Muscle layer of duodenum (tissue), 2 donors: ENCODE results near the gene ZBTB45.

Experiments
- H3K27ac ChIP-seq: one replicate; pipeline ENCODE4 v1.7.0; 2013; ENCODE audit warnings: mild to moderate bottlenecking, low read length
- H3K27me3 ChIP-seq: one replicate; pipeline ENCODE4 v1.7.0; 2013; ENCODE audit warnings: low read depth, mild to moderate bottlenecking, control low read depth, low read length
- H3K36me3 ChIP-seq, 2 donors: one replicate each; pipeline ENCODE4 v1.7.0; 2013; ENCODE audit warnings: low read length in 2 of 2, control low read depth in 1 of 2, mild to moderate bottlenecking in 1 of 2; ENCODE audit not compliant: insufficient read depth in 2 of 2, control insufficient read depth in 1 of 2
- H3K4me1 ChIP-seq, 2 donors: one replicate each; pipeline ENCODE4 v1.7.0; 2013; ENCODE audit warnings: low read length in 2 of 2, mild to moderate bottlenecking in 2 of 2, control low read depth in 1 of 2, moderate library complexity in 1 of 2; ENCODE audit not compliant: insufficient read depth in 2 of 2, control insufficient read depth in 1 of 2
- H3K4me3 ChIP-seq, 2 donors: one replicate each; pipeline ENCODE4 v1.7.0; 2013; ENCODE audit warnings: low read length in 2 of 2, low read depth in 1 of 2, mild to moderate bottlenecking in 1 of 2
- H3K9me3 ChIP-seq, 2 donors: one replicate each; pipeline ENCODE4 v1.7.0; 2013; ENCODE audit warnings: low read length in 2 of 2, control low read depth in 1 of 2, mild to moderate bottlenecking in 1 of 2; ENCODE audit not compliant: control insufficient read depth in 1 of 2
- donor health status: healthy.

Gene ZBTB45

DNA sequence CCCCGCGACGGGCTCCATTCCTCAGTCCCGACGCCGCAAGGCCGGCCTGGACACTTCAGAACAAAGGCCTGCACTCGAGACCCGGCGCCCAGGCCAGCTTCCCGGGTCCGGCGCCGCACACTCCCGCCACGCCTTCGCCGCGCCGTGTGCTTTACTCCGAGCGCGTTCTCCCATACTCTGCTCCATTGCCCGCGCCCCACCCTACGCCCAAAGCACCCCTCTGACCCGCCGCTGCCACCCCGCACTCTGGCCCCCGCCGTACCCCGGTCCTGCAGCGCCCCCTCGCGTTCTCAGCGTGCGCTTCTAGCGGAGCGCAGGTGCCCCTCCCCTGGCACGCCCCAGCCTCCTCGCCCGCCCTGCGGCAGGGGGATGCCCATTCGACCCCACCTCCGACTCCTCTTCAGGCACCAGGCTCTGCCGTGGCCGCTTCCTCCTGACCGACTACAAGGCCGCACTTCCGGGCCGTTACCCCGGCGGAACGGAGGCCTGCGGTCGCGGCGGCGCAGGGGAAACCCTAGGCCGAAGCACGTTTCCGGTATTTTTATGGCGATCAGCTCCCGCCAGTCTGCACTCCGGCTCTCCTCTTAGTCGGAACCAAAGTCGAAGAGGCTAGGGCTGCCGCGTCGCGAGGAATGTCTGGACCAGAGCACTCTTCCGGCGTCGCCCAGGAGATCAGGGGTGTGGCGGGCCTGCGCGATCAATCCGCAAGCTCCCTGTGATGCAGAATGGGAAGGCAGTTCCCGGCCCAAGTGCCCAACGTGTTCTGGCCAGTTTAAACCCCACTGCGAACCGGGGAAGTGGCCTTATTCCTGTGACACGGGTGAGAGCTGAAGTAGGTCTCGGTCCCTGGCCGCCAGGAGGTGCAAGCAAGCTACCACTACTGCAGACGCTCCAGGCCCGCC lies at the start of gene ZBTB45:
ZBTB45 (minus strand) TSS at position 456 of the 902 bp plus-strand sequence. CDS start 2,137 bp downstream, outside the sequence.
- H3K4me1 ChIP-seq: peaks cover 14 to 34% of the 10 kb centered on the region in 2 donors
- no peaks in the 10 kb centered on the region for H3K27me3 ChIP-seq
- peaks cover 7 to 19% of the 10 kb centered on the region in 2 donors for H3K36me3 ChIP-seq
- H3K9me3 ChIP-seq: no peaks in the 10 kb centered on the region
- peak within 1 kb of the TSS; percentile 97 for H3K27ac ChIP-seq
- peak within 1 kb of the TSS; percentile 81 to 89 for H3K4me3 ChIP-seq

DNA sequence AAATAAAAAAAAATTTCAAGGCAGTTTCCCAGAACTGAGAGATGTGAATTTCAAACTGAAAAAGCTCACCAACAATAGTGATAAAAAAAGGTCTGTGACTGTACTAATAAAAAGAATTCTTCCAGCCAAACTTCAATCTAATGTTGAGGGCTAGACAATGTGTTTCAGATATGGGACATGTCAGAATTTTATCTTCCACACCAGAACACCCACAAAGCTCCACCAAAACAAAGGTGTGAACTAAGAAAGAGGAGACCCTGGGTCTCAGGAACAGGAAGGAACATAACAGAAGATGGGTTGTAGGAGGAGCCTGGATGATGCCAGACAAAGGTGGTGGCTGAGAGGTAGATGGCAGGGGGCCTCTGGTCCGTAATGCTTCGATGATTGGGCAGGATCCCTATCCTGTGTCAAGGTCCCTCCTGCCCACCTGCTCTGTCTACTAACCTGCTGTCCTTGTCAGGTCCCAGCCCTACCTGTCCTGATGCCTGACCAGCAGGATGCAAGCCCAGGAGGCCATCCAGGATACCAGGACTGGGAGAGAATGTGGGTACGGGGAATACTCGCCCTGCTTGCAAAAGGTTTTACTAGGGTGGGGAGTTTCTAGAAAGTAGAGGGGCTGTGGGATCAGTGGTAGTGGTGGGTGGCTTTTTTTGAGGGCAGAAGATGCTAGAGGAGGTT lies 49.0 kb upstream of the ZBTB45 start:
- H3K27ac ChIP-seq: no peak overlapping the region
- peaks cover 4 to 12% of the 10 kb centered on the region in 2 donors for H3K4me1 ChIP-seq
- no peak overlapping the region for H3K4me3 ChIP-seq
- H3K36me3 ChIP-seq: peaks cover 15 to 26% of the 10 kb centered on the region in 2 donors
- no peaks in the 10 kb centered on the region for H3K9me3 ChIP-seq
- no peaks in the 10 kb centered on the region for H3K27me3 ChIP-seq

DNA sequence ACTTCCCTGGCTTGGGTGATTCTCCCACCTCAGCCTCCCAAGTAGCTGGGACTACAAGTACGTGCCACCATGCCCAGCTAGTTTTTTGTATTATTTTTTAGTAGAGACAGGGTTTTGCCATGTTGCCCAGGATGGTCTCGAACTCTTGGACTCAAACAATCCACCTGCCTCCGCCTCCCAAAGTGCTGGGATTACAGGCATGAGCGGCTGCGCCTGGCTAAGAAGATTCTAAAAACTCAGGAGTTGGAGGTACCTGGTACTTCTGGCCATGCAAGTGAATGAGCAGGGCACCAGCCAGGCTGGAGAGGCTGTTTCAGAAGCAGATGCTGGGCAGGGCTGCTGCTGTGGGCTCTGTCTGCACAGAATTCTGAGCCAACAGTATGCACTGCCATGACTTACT lies 47.4 kb upstream of the ZBTB45 start:
- Histone ChIP-seq H3K4me1 (peaks cover 10 to 22% of the 10 kb centered on the region in 2 donors), H3K27me3 (no peaks in the 10 kb centered on the region), H3K27ac (no peak overlapping the region), H3K9me3 (no peaks in the 10 kb centered on the region), H3K4me3 (no peak overlapping the region), H3K36me3 (peaks cover 15 to 20% of the 10 kb centered on the region in 2 donors)

DNA sequence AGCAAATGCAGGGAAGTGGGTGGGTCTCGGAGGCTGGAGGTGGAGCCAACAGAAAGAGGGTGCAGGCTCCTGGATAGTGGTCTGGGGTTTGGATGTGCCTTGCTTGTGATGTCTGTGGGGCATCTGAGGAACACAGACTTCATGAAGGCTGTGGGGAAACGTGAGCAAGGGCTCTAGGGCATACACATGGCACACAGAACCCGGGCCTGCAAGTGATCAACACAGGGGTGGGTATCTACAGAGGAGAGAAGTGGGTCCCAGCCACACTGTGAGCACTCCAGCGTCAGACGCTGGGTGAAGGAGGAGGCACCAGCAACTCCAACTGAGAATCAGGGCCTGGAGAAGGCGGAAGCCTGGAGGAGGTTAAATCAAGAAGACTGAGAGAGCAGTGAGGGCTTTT lies 44.2 kb upstream of the ZBTB45 start:
- Histone ChIP-seq H3K36me3 (peaks cover 3 to 13% of the 10 kb centered on the region in 2 donors), H3K27me3 (no peaks in the 10 kb centered on the region), H3K9me3 (no peaks in the 10 kb centered on the region), H3K4me3 (no peak overlapping the region), H3K27ac (no peak overlapping the region), H3K4me1 (peaks cover 18 to 39% of the 10 kb centered on the region in 2 donors)

DNA sequence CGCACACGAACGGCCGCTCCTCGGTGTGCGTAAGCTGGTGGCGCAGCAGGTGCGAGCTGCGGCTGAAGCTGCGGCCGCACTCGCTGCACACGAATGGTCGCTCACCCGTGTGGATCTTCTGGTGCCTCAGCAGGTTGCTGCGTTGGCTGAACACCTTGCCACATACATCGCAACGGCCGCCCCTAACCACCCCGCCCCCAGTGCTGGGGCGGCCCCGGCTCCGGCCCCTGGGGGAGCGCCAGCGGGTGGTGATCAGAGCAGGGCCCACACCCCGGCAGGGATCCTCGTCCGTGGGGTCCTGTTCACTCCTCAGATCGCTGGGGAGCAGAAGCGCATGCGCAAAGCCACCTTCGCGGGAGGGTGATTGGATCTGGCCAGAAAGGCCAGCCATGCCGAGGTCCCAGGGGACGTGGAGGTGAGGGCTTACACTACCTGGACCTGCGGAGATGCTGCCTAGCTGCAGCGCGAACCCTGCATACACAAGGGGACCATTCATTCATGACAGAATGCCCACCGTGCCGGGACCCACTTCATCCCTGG lies 43.5 kb upstream of the ZBTB45 start:
- no peaks in the 10 kb centered on the region for H3K27me3 ChIP-seq
- H3K4me3 ChIP-seq: peak overlapping the region; percentile 30 to 69
- no peaks in the 10 kb centered on the region for H3K9me3 ChIP-seq
- H3K27ac ChIP-seq: no peak overlapping the region
- H3K4me1 ChIP-seq: peaks cover 18 to 39% of the 10 kb centered on the region in 2 donors
- H3K36me3 ChIP-seq: peaks cover 0 to 16% of the 10 kb centered on the region in 2 donors

DNA sequence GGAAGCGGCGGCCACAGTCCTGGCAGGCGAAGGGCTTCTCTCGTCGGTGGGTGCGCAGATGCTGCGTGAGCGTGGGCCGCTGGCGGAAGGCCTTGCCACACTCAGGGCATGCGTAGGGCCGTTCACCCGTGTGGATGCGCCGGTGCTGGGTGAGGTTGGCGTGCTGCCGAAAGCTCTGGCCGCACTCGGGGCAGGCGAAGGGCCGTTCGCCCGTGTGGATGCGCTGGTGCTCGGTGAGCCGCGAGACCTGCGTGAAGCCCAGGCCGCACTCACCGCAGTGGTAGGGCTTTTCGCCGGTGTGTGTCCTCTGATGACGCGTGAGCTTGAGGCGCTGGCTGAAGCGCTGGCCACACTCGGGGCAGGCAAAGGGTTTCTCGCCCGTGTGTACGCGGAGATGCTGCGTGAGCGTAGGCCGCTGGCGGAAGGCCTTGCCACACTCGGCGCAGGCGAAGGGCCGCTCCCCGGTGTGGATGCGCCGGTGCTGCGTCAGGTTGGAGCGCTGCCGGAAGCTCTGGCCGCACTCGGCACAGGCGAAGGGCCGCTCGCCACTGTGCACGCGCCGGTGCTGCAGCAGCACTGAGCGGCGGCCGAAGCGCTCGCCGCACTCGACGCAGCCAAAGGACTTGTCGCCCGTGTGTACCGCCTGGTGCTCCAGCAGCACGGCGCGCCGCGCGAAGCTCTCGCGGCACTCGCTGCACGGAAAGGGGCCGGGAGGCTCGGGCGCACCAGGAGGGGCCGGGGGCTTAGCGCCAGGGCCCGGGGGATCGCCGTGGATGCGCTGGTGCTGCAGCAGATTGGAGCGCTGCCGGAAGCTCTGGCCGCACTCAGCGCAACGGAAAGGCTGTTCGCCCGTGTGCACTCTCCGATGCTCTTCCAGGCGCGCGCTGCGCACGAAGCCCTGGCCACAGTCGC lies 42.8 kb upstream of the ZBTB45 start:
- Histone ChIP-seq H3K27me3 (no peaks in the 10 kb centered on the region), H3K36me3 (peaks cover 0 to 16% of the 10 kb centered on the region in 2 donors), H3K4me1 (peaks cover 18 to 43% of the 10 kb centered on the region in 2 donors), H3K9me3 (no peaks in the 10 kb centered on the region), H3K4me3 (peak overlapping the region; percentile 30 to 69), H3K27ac (no peak overlapping the region)

DNA sequence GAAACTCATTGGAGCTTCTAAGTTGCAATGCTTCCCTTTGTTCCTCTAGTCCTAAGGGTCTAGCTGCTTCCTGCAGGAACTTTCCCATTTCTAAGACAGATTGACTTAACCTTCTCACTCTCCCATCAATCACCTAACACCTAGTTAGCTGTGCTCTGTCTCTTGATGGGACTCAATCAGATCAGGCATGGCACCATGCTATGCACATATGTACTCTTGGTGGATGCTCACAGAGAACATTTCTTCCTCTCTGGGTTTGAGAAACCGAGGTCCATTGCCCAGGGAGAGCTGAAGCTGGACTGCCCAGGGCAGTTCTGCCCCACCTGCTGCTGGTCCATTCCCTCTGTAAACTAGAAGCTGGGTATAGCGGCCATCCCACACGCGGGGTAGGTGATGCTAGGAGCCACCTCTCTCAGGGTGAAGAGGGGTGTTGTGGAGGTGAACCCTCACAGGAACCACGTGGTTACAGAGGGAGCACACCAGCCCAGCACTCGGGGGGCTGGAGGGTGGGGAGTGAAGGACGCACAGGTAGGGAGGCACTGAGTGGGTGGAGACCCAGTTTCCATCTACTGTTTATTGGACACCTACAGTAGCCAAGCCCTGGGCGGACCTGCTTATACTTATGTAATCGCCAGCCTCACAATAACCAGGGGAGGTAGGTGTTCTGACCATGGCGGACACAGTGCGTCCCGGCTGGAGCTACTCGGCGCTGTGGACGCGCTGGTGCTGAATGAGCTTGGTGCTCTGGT lies 41.9 kb upstream of the ZBTB45 start:
- H3K27ac ChIP-seq: no peak overlapping the region
- H3K4me3 ChIP-seq: peak overlapping the region; percentile 26 to 69
- peaks cover 2 to 15% of the 10 kb centered on the region in 2 donors for H3K36me3 ChIP-seq
- no peaks in the 10 kb centered on the region for H3K27me3 ChIP-seq
- H3K4me1 ChIP-seq: peaks cover 18 to 51% of the 10 kb centered on the region in 2 donors
- H3K9me3 ChIP-seq: no peaks in the 10 kb centered on the region

DNA sequence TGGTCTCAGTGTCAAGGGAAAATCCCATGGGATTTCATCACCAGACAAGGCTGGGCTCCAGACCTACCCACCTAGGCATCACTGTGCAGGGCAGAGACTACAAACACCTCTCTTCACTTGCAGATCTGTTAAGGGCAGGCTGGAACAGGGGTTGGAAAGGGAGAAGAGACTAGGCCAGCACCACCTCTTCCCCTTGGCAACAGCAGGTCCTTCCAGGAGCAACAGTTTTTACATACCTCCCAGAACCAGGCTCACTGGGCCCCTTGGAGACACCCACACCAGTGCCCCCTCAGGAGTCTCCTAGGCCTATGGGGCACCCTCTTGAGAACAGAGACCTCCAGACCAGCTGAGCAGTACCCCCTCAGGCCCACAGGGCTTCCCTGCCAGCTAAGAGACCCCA lies 41.3 kb upstream of the ZBTB45 start:
- H3K27ac ChIP-seq: no peak overlapping the region
- peaks cover 18 to 57% of the 10 kb centered on the region in 2 donors for H3K4me1 ChIP-seq

DNA sequence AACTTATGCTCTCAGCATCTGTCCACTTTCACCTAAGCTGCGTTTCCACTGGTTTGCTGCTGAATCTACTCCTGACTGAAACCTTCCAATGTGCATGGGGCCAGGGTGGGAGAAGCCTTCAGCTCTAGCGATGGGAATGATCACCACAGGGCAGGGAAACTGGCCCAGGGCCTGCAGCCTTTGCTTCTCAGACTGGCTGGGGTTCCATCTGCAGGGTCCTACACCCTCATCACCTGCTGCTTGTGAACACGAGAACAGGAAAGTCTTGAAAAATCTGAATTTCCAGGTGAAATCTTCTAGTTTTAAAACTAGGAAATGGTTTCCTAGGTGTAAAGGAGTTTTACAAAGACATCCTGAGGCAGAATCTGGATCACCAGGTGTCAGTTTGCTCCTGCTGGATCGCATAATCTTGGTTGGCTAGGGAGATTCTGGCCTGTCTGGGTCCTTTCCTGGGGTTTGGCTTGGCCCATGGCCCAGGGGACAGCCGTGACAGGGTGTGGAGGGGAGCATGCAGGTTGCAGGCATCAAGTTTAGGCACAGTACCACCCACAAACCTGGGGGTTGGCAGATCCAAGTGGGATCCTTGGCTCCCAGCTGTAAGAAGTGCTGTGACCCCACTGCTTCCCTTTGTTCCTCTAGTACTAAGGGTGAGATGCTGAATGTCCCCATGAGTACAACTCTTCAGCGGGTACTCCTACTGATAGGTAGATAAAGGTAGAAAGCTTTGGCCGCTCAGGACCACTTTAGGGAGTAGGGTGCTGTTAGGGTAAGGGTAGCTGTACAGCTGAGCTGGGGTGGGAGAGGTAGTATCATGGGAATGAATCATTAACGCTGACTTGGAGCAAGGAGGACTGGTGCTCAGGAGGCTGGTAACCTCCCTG lies 40.6 kb upstream of the ZBTB45 start:
- Histone ChIP-seq H3K4me1 (peaks cover 18 to 64% of the 10 kb centered on the region in 2 donors), H3K36me3 (peaks cover 9 to 20% of the 10 kb centered on the region in 2 donors), H3K9me3 (no peaks in the 10 kb centered on the region), H3K27ac (no peak overlapping the region), H3K27me3 (no peaks in the 10 kb centered on the region), H3K4me3 (peak overlapping the region; percentile 77 to 92)

More for the DNA sequence above, 41.3 kb upstream of the ZBTB45 start:
- Histone ChIP-seq H3K4me3 (no peak overlapping the region), H3K9me3 (no peaks in the 10 kb centered on the region), H3K36me3 (peaks cover 8 to 20% of the 10 kb centered on the region in 2 donors), H3K27me3 (no peaks in the 10 kb centered on the region)
